Colonic mucosa (tissue), 4 donors: ENCODE measurements around the gene BDH2. TPM values are rescaled to one million over a fixed set of nuclear protein-coding genes. Genes with fewer than 3 reads are reported as not detected.

Experiments used
- DNase-seq: peaks from one replicate; pipeline ENCODE4 v3.0.0-alpha.2; 2020
- H3K27ac ChIP-seq: fragments of 200-600 bp; one replicate; pipeline ENCODE4 v1.8.0; 2021
- H3K27me3 ChIP-seq: fragments of 200-600 bp; one replicate; pipeline ENCODE4 v1.8.0; 2021
- H3K36me3 ChIP-seq: fragments of 200-600 bp; one replicate; pipeline ENCODE4 v1.8.0; 2021
- H3K4me1 ChIP-seq: fragments of 200-600 bp; one replicate; pipeline ENCODE4 v1.8.0; 2021; ENCODE audit warnings: mild to moderate bottlenecking
- H3K4me3 ChIP-seq: fragments of 200-600 bp; one replicate; pipeline ENCODE4 v1.8.0; 2021
- H3K9ac ChIP-seq, 2 donors: one replicate each; pipeline ENCODE4 v1.7.0; 2013; ENCODE audit warnings: control low read depth in 2 of 2, low read depth in 2 of 2, low read length in 2 of 2
- H3K9me3 ChIP-seq: fragments of 200-600 bp; one replicate; pipeline ENCODE4 v1.8.0; 2021
- intact Hi-C: fragments of 100-400 bp; cut with DNase I; formaldehyde crosslinking; loops from one replicate; pipeline ENCODE4 v1.14.1; 2022
- total RNA-seq, 2 donors: library from RNA; stranded (reverse); fragmentation: NEBNext Ultra II Directional in 1 of 2; extraction: Animal tissue kit (Norgen Biotek cat#: 25700) in 1 of 2; gene quantifications; one replicate each; pipeline ENCODE4 v1.2.1, GENCODE V29; 2021
- TF ChIP-seq, protein P1 (sequence below): fragments of 200-600 bp; IDR thresholded peaks from one replicate; pipeline ENCODE4 v1.8.0; 2022; ENCODE audit warnings: antibody characterized with exemption, mild to moderate bottlenecking
- donor health status: healthy.
- donor health status: DM: no; HTN: no; CAD: no.
- donor health status: DM: no; HTN: no; CAD: no.

BDH2 gene
- total RNA-seq, 2 donors from 2014 or later: 14.0 to 35.3 TPM

DNA sequence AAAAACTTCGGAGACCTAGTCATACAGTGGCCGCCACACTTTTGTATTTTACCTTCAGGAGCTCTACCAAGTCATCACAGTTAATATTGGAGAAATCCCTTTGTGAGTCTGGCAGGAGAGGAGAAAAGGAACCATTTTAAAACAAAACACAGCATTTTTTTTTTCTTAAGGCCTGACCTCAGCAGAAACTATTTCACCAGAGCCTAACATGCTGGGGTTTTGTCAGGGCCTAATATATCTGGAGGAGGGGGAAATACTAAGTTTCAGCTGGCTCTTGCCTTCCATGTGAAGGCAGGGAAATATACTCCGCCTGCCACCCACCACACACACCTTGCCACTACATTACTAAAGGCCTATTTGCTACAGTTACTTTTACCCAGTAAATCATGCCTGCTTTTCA, 26.5 kb upstream of the BDH2 start:
- Histone ChIP-seq H3K27ac (no peak overlapping the region), H3K9me3 (no peaks in the 10 kb centered on the region), H3K36me3 (no peaks in the 10 kb centered on the region), H3K4me1 (no peaks in the 10 kb centered on the region), H3K27me3 (no peaks in the 10 kb centered on the region), H3K9ac (no peak overlapping the region), H3K4me3 (no peak overlapping the region)
- TF ChIP-seq, protein P1, sequence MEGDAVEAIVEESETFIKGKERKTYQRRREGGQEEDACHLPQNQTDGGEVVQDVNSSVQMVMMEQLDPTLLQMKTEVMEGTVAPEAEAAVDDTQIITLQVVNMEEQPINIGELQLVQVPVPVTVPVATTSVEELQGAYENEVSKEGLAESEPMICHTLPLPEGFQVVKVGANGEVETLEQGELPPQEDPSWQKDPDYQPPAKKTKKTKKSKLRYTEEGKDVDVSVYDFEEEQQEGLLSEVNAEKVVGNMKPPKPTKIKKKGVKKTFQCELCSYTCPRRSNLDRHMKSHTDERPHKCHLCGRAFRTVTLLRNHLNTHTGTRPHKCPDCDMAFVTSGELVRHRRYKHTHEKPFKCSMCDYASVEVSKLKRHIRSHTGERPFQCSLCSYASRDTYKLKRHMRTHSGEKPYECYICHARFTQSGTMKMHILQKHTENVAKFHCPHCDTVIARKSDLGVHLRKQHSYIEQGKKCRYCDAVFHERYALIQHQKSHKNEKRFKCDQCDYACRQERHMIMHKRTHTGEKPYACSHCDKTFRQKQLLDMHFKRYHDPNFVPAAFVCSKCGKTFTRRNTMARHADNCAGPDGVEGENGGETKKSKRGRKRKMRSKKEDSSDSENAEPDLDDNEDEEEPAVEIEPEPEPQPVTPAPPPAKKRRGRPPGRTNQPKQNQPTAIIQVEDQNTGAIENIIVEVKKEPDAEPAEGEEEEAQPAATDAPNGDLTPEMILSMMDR: no peak
- DNase-seq: no peak
- intact Hi-C loops: no loop called here

DNA sequence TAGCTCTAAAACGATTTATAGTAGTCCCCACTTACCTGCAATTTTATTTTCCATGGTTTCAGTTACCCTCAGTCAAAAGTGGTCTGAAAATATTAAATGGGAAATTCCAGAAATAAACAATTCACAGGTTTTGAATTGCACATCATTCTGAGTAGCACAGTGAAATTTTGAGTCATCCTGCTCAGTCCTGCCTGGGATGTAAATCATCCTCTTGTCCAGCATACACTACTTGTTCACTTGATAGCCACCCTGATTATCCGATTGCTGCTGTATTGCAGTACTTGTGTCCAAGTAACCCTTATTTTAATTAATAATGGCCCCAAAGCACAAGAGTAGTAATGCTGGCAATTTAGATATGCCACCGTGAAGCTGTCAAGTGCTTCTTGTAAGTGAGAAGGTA, 23.5 kb upstream of the BDH2 start:
- TF ChIP-seq, protein P1: no peak
- DNase-seq: no peak
- Histone ChIP-seq H3K9me3 (no peaks in the 10 kb centered on the region), H3K9ac (no peak overlapping the region), H3K4me3 (no peak overlapping the region), H3K27me3 (no peaks in the 10 kb centered on the region), H3K36me3 (no peaks in the 10 kb centered on the region), H3K4me1 (no peaks in the 10 kb centered on the region), H3K27ac (no peak overlapping the region)
- intact Hi-C loops: no loop called here

DNA sequence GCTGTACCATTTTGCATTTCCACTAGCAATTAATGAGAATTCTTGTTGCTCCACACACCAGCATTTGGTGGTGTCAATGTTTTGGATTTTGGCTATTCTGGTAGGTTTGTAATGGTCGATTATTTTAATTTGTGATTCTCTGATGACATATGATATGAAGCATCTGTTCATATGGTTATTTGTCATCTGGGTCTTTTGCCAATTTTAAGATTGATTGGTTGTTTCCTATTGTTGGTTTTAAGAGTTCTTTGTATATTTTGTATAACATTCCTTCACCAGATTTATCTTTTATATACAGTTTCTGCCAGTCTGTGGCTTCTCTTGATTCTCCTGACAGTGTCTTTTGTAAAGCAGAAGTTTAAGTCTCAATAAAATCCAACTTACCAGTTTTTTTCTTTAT, 18.5 kb upstream of the BDH2 start:
- no peak overlapping the region for H3K9ac ChIP-seq
- TF ChIP-seq, protein P1: no peak
- DNase-seq: no peak
- no peaks in the 10 kb centered on the region for H3K36me3 ChIP-seq
- no peaks in the 10 kb centered on the region for H3K27me3 ChIP-seq
- intact Hi-C loops: no loop called here
- H3K4me3 ChIP-seq: no peak overlapping the region
- H3K27ac ChIP-seq: no peak overlapping the region
- H3K4me1 ChIP-seq: no peaks in the 10 kb centered on the region
- H3K9me3 ChIP-seq: no peaks in the 10 kb centered on the region

DNA sequence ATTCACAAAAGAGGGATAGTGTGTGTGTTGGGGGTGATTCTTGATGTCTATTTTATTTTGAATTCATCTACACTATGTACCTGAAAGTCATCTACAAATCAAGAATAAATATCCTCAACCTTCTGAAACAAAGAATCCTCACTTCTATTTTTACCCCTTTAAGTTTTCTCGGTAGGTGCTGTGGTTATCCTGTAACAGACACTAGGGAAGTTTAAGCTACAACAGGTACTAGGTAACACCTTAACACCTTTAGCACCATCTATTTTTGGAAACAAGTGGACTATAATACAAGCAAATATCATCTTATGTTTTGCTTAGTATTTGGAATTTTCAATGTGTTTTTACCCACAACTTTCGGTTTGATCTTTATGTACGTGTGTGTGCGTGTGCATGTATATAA, 12.0 kb upstream of the BDH2 start:
- TF ChIP-seq, protein P1: no peak

DNA sequence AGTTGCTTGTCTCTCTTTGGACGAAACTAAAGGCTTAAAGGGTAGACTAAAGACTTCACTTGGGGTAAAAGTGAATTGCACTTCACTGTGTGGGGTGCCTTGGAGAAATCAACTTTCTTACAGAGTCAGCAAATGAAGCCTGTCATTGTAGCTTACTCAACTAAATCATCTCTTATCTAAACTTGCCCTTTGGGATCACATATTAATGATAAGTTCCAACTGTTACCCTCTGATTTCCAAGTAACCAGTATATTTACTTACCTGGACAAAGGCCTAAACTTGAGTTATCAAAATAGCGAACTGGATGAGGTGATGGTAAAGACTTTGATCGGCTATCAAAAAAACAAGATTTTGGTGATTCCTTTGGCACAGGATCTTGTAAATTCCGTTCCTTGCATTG, 8.9 kb upstream of the BDH2 start:
- Histone ChIP-seq H3K36me3 (no peaks in the 10 kb centered on the region), H3K9ac (no peak overlapping the region), H3K4me1 (no peaks in the 10 kb centered on the region), H3K27me3 (no peaks in the 10 kb centered on the region), H3K27ac (no peak overlapping the region), H3K9me3 (no peaks in the 10 kb centered on the region), H3K4me3 (no peak overlapping the region)
- intact Hi-C loops: no loop called here
- TF ChIP-seq, protein P1: no peak
- no peak for DNase-seq

More for the DNA sequence above, 12.0 kb upstream of the BDH2 start:
- Histone ChIP-seq H3K9ac (no peak overlapping the region), H3K9me3 (no peaks in the 10 kb centered on the region), H3K27ac (no peak overlapping the region), H3K4me3 (no peak overlapping the region), H3K27me3 (no peaks in the 10 kb centered on the region), H3K36me3 (no peaks in the 10 kb centered on the region), H3K4me1 (no peaks in the 10 kb centered on the region)
- intact Hi-C loops: no loop called here
- DNase-seq: no peak
